ENCODE measurements around the gene NOL4L.

NOL4L gene

DNA sequence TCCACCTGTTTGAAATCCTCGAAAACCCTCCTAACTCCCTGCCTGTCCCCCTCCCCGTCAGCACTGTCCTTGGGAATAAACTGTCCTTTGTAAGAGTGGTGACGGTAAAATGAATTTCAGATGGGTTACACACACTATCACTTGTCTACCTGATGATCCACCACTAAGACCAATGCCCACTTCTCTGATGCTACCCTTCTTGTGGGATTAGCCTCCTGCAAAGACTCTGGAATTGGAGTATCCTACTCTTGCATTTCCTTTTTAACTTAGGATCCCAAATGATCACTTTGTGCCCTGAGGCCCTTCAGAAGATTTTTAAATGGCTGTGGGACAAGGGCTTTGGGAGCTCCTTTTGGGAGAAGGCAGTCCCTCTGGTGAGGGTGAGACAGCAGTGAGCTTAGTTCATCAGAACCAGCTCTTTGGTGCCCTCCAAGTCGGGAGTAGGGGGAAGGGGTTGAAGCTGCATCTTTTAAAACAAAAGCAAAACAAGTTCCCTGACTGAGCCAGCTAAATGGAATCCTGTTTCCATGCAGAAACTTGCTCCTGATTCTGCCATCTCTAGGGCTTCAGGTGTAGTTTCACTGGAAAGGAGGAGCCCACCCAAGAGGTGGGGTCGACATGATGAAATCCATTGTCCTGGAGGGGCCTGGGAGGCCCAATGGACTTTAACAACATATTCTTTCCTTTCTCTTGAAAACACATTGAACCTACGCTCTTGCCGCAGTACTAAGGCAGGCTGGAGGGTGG, 140.5 kb downstream of the NOL4L start:
- DNase-seq (ENCODE audit: low spot score) = no peak

DNA sequence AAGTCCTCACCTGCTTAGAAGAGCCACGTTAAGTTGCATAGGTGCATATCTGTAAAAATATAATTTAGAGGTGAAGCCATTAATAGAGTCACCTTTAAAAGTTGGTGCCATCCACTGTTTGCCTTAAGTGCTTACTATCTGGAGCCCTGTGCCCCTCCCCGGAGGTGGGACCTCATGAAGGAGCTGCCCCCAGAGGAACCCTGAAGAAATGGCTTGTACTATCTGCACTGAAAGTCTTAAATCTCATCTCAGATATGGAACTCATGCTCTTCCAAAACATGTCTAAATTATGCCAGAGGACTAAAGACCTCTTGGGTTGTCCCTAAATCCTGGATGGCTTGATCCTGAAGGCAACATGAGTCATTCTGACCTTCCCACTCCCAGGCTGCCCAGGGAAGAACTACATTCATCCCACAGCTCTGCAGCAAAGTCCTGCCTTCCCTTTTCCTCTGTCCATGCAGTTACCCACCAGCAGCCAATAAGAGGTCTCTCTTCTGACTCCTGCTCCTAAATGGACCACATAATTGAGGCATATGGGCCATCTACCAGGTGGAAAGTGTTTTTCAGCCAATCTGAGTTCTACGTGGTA, 141.7 kb downstream of the NOL4L start:
- DNase-seq (ENCODE audit: low spot score) = no peak

DNA sequence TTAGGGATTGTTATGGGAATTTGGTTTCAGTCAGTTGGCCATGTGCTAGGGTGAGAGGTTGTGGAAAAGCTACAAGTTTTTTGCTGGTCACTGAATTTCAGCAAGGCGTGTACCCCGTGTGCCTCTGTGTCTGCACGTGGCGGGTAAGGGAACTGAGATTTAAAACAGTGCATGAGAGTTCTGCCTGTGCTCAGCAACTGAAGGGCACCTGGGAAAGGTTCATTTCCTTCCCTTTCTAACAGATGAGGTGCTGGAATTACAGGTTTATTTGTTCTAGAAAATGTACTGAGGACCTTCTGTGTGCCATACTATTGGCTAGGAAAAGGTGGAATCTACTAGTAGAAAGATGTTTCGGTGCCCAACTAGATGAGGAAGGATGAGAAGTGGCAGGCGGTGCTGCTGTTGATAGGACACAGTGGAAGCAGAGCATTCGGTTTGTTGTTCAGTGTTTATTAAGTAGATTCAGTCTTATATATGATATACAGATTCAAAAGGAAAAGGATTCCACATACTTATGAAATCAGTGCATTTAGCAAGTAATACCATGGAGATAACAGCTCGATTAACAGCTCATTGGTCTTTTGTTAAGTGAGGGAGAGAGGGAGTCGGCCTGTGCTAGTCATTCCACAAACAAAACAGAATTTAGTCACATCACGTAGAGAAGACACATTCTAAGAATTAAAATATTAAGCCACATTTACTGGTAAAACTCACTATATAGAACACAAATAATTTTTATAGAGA, 142.3 kb downstream of the NOL4L start:
- DNase-seq (ENCODE audit: low spot score) = no peak

DNA sequence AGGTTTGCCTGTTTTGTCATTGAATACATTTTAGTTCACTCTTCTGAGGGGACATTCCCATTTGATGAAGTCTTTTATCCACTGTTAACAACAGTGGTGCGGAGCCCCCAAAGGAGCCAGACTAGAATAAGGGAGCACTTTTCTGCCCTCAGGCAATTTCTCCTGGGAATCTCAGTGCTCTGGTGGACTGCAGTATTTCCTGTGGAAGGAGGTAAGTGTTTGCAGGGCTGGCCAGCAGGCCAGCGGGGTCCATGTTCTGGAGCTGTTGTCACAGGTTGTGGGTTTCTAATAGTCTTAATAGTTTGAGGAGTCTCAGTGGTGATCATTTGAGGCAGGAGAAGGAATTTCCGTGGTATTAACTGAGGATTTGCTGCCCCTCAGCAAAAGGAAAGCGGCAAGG, 143.5 kb downstream of the NOL4L start:
- no peak for DNase-seq (ENCODE audit: low spot score)

DNA sequence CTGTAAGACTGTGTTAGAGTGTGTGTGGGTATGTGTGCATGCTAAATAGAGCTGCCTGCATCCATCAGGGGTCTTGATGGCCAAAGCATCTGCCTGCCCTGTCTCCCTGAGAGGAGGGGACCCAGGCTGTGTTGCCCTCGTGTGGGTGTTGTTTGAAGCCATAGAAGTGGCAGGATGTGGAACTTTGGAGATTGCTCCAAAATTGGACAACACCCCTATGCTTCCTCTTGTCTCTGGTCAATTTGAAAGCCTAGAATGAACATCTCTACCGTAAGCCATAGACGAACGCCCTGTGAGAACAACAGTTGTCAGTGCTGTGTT, 144.4 kb downstream of the NOL4L start:
- no peak for DNase-seq (ENCODE audit: low spot score)

DNA sequence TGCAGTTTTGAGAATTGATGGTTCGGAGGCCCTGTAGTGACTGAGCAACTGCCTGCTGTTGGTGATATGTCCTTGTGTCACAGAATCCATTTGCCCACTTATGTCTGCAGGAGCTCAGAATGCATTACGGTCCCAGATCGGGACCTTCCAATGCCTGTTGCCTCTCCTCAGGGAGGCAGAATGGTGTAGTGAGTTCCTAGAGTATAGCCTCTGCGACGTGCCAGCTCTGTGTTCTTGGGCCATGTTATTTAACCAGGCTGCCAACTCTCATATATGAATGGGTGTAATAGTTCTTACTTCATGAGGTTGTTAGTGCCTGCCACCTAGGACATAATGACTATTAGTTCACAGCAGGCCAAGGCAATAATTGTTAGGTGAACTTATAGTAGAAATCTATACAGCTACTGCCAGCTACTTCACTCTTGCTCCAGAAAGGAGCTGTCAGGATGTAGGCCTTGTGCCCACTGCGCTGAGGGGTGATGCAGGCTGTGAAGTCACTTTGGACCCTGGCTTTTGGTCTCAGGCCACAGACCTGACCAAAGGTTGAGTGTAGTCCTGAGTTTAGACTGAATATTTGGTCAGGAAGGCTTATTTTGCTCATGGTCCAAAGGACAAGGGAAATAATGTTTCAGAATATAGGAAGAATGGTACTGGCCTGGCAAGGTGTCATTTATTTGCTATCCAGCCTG, 144.9 kb downstream of the NOL4L start:
- no peak for DNase-seq (ENCODE audit: low spot score)

DNA sequence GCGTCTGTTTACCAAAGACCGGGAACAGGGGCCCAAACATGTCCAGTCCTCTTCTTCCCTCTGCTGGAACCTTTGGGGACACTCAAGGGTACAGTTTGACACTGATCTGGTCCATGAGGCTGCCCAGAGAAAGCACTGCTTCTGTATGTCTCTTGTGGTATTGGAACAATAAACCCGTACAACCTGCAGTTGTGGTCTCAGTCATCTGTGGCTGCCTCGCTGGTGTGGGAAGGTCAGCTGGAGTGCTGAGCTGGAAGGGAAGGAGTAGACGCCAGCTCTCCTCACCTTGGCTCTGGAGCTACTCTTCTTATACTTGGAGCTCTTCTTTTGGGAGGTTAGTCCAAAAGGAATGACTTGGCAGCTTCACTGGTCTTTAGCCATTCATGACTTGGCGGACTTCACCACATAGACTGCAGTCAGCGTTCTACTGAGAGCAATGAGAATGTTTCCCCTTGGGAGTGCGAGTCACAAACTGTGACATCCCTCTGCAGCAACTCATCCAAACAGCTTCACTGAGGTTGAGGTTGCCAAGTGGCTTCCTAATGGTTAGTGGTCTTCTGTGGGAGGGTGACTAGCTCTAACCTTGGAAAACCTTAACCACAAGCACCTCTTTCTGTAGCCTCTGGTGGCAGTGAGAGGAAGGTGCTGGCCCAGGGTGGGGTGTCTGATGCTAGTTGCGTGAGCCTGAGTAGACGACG, 145.9 kb downstream of the NOL4L start:
- no peak for DNase-seq (ENCODE audit: low spot score)

DNA sequence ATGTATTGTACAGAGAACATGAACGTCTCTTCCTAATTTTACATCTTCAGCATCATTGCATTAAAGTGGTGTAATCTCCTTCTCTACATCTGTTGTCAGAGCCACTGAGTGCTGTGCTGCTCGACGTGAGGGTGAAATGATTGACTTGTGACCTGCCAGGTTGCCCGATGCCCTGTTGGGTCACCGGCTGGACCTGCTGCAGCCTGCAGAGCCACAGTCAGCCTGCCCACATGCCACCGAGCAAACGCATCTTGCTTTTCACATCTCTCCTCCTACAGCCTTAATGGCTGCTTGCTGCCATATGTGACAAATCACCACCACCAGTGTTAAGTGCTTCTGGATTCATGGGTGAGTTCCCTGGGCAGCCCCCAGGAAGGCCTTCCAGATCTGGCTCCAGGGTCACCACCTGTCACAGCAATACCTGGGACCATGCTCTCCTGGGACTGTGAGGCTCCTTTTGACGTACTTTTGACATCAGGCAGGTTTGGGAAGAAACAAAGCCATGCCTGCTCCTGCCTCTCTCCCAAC, 146.7 kb downstream of the NOL4L start:
- DNase-seq (ENCODE audit: low spot score) = no peak

DNA sequence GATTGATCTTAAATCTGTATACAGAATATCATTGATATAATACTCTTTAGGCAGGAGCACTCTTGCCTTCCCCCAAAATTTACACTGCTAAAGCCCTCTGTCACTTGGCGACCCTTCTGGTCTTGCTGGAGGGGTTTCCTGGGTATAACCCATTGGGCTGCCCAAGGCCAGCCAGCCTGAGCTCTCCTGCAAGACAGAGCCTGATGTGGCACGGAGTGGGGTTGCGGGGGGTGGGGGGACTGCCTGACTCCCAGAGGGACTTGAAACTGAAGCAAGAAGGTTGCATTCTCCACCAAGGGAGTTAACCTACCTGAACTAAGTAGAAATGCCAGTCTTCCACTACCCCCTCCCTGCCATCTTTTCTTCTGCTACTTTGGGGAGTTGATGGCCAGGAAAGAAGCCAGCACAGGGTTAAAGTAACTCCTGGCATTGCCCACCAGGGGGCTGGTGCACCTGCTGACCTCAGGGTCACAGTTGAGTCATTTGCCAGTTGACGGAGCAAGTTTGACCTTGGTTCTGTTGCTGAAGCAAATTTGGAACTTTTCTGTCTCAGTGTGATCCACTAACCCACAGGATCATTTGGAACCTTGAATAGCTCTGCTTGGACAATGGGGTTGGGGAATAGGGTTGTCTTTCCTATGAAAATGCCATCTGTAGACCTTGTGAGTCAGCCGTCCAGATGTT, 147.6 kb downstream of the NOL4L start:
- DNase-seq (ENCODE audit: low spot score) = peak; percentile 17

DNA sequence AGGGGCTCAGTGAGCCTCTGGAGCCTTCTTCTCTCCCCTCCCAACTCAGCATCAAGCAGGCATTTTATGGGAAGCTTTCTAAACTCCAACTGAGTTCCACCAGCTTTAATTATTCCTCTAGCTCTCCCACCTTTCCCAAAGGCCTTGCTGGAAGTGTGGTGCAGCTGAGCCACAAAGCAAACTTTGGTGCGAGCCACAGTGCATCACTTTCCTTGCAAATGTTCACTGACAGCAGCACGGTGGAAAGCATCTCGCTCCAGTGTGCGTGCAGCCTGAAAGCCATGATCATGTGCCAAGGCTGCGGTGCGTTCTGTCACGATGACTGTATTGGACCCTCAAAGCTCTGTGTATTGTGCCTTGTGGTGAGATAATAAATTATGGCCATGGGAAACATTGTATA, 148.2 kb downstream of the NOL4L start:
- DNase-seq (ENCODE audit: low spot score) = no peak

DNA sequence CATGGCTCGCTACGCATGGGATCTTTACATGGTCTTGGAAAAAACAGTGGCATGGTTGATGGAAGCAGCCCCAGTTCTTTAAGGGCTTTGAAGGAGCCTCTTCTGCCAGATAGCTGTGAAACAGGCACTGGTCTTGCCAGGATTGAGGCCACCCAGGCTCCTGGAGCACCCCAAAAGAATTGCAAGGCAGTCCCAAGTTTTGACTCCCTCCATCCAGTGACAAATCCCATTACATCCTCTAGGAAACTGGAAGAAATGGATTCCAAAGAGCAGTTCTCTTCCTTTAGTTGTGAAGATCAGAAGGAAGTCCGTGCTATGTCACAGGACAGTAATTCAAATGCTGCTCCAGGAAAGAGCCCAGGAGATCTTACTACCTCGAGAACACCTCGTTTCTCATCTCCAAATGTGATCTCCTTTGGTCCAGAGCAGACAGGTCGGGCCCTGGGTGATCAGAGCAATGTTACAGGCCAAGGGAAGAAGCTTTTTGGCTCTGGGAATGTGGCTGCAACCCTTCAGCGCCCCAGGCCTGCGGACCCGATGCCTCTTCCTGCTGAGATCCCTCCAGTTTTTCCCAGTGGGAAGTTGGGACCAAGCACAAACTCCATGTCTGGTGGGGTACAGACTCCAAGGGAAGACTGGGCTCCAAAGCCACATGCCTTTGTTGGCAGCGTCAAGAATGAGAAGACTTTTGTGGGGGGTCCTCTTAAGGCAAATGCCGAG, 148.8 kb downstream of the NOL4L start:
- no peak for DNase-seq (ENCODE audit: low spot score)

DNA sequence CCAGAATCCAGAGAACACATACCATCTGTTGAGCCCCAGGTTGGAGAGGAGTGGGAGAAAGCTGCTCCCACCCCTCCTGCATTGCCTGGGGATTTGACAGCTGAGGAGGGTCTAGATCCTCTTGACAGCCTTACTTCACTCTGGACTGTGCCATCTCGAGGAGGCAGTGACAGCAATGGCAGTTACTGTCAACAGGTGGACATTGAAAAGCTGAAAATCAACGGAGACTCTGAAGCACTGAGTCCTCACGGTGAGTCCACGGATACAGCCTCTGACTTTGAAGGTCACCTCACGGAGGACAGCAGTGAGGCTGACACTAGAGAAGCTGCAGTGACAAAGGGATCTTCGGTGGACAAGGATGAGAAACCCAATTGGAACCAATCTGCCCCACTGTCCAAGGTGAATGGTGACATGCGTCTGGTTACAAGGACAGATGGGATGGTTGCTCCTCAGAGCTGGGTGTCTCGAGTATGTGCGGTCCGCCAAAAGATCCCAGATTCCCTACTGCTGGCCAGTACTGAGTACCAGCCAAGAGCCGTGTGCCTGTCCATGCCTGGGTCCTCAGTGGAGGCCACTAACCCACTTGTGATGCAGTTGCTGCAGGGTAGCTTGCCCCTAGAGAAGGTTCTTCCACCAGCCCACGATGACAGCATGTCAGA, 149.6 kb downstream of the NOL4L start:
- no peak for DNase-seq (ENCODE audit: low spot score)

DNA sequence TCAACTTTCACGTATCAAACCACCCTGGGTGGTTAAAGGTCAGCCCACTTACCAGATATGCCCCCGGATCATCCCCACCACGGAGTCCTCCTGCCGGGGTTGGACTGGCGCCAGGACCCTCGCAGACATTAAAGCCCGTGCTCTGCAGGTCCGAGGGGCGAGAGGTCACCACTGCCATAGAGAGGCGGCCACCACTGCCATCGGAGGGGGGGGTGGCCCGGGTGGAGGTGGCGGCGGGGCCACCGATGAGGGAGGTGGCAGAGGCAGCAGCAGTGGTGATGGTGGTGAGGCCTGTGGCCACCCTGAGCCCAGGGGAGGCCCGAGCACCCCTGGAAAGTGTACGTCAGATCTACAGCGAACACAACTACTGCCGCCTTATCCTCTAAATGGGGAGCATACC, 150.7 kb downstream of the NOL4L start:
- no peak for DNase-seq (ENCODE audit: low spot score)

DNA sequence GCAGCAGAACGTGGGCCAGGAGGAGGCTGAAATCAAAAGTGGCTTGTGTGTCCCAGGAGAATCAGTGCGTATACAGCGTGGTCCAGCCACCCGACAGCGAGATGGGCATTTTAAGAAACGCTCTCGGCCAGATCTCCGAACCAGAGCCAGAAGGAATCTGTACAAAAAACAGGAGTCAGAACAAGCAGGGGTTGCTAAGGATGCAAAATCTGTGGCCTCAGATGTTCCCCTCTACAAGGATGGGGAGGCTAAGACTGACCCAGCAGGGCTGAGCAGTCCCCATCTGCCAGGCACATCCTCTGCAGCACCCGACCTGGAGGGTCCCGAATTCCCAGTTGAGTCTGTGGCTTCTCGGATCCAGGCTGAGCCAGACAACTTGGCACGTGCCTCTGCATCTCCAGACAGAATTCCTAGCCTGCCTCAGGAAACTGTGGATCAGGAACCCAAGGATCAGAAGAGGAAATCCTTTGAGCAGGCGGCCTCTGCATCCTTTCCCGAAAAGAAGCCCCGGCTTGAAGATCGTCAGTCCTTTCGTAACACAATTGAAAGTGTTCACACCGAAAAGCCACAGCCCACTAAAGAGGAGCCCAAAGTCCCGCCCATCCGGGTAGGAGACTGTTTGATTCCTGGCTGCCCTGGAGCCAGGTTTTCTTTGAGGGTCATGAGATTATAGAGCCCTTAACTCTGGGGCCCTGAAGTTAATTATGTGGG, 151.7 kb downstream of the NOL4L start:
- no peak for DNase-seq (ENCODE audit: low spot score)

DNA sequence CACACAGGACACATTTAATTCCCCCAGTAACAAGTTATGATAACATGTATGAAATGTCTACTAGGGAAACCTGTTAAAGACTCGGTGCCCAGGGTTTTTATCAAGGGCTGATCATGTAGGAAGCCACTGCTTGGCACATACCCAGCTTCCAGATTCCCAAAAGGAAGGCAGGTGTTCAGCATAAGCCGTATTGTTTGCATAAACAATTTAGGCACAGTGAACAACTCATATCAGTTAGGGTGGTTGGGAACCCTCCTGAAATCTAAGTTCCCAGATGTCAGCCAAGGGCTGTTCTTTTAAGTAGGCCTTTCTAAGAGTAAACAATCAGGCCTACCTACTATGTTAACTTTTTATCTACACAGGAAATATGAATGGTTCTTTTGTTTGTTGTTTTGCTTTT, 152.9 kb downstream of the NOL4L start:
- DNase-seq (ENCODE audit: low spot score) = no peak

DNA sequence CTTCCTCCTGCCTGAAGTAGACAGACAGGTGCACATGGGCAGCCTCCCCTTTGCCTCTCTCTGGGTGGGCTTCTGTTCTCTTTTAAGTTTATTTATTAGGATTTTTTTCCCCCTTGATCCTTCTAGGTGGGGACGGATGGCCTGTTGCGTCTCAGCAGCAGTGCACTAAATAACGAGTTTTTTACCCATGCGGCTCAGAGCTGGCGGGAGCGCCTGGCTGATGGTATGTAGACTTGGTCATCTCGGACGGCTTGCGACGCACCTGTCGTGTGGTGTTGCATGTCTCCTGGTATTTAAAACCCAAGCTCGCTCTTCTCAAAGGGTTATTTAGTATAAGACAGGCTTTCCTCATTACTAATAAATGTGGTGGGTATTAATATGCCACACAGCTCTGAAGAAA, 153.7 kb downstream of the NOL4L start:
- no peak for DNase-seq (ENCODE audit: low spot score)

DNA sequence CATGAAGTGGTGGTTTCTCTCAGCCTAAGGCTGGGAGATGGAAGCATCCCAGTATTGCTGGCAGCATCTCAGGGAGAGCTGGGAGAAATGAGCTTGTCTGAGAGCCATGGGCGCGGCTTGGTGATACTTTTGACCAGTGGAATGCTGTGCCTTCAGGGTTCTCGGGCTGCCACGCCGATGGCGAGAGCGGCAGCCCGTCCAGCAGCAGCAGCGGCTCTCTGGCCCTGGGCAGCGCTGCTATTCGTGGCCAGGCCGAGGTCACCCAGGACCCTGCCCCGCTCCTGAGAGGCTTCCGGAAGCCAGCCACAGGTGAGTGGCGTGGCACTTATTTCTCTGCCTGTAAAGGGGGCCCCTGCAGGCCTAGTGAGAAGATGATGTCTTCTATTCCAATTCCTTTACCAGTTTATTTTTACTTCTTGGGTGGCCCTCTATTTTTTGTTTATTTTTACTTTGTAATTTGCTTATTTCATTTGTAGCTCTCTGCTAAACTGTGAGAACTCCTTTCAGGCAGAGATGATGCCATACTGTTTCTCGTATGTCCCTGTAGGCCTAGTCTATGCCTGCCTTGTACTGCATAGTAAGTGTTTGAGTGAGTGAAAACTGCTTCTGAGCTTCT, 155.3 kb downstream of the NOL4L start:
- DNase-seq (ENCODE audit: low spot score) = no peak

DNA sequence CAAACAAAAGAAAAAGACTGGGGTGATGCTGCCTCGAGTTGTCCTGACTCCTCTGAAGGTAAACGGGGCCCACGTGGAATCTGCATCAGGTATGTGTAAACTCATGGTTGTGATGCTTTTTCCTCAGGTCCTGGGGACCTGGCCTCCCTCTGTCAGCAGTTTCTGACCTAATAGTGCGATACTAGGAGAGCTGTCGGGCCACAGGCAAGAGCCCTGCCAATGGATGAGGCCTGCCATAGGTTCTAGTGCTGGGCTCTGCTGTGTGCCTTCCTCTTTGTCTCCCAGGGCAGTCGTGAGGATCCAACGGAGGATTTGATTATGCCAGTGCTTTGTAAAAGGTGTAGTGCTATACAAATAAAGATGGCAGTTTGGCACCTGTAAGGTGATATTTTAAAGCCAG, 155.8 kb downstream of the NOL4L start:
- DNase-seq (ENCODE audit: low spot score) = no peak

DNA sequence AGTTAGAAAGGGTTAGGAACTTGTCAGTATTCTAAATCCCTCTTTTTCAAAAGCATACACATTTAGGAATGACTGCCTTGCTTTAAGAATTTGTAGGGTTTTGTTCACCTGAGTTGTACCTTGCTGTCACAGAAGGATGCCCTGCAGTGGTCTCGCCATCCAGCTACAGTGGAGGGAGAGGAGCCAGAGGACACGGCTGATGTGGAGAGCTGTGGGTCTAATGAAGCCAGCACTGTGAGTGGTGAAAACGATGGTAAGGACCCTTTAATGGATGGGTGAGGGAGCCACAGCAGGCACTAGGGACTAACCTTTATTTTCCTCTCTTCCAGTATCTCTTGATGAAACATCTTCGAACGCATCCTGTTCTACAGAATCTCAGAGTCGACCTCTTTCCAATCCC, 157.1 kb downstream of the NOL4L start:
- no peak for DNase-seq (ENCODE audit: low spot score)
